GM12892 (cell line): Measurements from ENCODE around the gene SMIM24.

Experiments
- DNase-seq: peaks from one replicate; pipeline ENCODE4 v3.0.0; 2011; ENCODE audit not compliant: insufficient read length
- FAIRE-seq: peaks from 2 replicates; lab custom pipeline; 2011; peaks lifted over from hg19 to GRCh38; lab: Jason Lieb, UNC
- POLR2A ChIP-seq: IDR thresholded peaks from 2 replicates; pipeline ENCODE4 v1.6.1; 2011; ENCODE audit warnings: low read depth, low read length, control low read depth
- POLR2AphosphoS5 ChIP-seq: IDR thresholded peaks from 2 replicates; pipeline ENCODE4 v1.6.1; 2011; ENCODE audit warnings: low read depth, low read length, control low read depth
- TAF1 ChIP-seq: IDR thresholded peaks from 2 replicates; pipeline ENCODE4 v1.6.1; 2011; ENCODE audit warnings: low read depth, mild to moderate bottlenecking, control low read depth, low read length, borderline replicate concordance

SMIM24 gene

DNA sequence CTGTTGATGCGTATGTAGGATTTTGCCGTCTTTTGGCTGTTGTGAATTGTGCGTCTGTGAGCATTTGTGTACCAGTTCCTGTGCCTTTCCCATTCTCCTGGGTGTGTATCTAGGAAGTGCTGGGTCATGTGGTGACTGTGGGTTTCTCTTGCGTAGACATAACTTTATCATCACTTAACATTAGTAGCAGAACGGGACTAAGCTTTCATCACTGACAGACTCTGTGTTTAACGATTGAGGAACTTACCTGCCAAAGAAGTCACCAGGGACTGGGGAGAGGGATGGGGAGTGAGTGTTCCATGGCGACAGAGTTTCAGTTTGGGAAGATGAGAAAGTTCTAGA, 40.8 kb upstream of the SMIM24 start:
- no peak for FAIRE-seq
- TF ChIP-seq POLR2AphosphoS5, result no peak
- TF ChIP-seq POLR2A, result no peak
- TF ChIP-seq TAF1, result no peak
- DNase-seq, result no peak

GRCh38 chr19:3520166-3521103, 40.1 kb upstream of the SMIM24 start:
- TF ChIP-seq POLR2AphosphoS5 (no peak), TAF1 (no peak), POLR2A (no peak)
- no peak for DNase-seq
- no peak for FAIRE-seq

- DNase-seq (no peak), FAIRE-seq (no peak)
- TF ChIP-seq TAF1 (no peak), POLR2A (no peak), POLR2AphosphoS5 (no peak)
Observed at GRCh38 chr19:3519126-3519525, 38.8 kb upstream of the SMIM24 start.

DNA sequence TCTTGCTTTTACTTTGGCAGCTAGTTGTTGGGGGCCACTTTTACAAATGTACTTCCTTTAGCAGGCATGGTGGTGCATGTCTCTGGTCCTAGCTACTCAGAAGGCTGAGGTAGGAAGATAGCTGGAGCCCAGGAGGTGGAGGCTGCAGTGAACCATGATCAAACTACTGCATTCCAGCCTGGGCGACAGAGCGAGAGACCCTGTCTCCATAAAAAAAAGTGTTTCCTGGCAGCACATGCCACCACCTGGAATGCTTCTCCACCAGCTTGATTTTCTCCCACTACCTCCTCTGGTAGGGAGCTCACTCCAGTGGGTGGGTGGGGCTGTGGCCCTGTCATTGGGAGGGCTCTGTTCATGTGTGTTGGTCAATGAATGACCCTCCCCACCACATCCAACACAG, 38.3 kb upstream of the SMIM24 start:
- TF ChIP-seq POLR2AphosphoS5, result no peak
- no peak for TF ChIP-seq TAF1
- no peak for TF ChIP-seq POLR2A
- FAIRE-seq (no peak), DNase-seq (no peak)

DNA sequence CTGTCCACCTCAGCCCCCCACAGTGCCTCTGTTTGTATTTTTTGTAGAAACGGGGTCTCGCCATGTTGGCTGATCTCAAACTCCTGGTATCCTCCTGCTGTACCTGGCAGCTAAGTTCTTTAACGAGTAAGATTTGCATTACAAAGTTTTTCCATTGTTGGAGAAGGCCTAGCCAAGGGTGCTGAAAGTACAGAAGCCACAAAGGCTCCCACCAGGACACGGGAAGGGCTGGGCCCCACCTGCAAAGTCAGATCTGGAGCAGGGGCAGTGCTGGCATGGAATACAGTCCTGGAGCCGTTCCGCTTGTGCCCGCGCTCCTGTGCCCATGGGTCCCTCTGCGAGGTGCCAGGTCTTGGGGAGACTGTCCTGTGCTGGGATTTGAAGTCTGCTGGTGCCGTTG, 37.9 kb upstream of the SMIM24 start:
- DNase-seq, result no peak

GRCh38 chr19:3517638-3518037, 37.3 kb upstream of the SMIM24 start:
- TF ChIP-seq POLR2A, result no peak
- TF ChIP-seq TAF1, result no peak
- no peak for TF ChIP-seq POLR2AphosphoS5
- FAIRE-seq (no peak), DNase-seq (no peak)

More for the DNA sequence above, 37.9 kb upstream of the SMIM24 start:
- no peak for FAIRE-seq
- no peak for TF ChIP-seq POLR2A

- FAIRE-seq (no peak), DNase-seq (no peak)
- TF ChIP-seq POLR2AphosphoS5 (no peak), TAF1 (no peak), POLR2A (no peak)
Observed at GRCh38 chr19:3516675-3517207, 36.4 kb upstream of the SMIM24 start.

DNA sequence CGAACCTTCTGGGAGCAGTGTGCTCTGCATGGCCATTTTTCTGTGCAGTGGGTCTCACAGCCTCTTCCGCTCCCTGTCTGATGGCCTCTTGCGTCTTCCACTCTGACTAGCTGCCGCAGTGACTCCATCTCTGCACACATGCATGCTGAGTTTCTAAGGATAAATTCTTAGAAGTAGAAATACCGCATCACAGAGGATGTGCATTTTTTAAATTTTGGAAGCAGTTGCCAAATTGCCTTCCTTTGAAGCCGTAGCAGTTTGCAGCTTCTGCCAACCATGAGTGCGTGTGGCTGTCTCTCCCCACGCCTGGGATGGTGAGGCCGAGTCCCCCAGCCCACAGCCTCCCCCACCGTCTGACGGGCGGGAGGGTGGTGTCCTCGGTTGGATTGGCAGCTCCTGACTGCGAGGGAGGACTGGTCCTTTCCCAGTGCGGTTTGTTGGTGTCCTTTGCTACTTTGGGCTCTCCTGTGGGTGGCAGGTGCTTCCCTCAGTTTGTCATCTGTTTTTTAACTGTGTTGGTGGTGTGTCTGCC, 35.6 kb upstream of the SMIM24 start:
- FAIRE-seq, result no peak
- no peak for DNase-seq
- TF ChIP-seq TAF1 (no peak), POLR2A (no peak), POLR2AphosphoS5 (no peak)

DNA sequence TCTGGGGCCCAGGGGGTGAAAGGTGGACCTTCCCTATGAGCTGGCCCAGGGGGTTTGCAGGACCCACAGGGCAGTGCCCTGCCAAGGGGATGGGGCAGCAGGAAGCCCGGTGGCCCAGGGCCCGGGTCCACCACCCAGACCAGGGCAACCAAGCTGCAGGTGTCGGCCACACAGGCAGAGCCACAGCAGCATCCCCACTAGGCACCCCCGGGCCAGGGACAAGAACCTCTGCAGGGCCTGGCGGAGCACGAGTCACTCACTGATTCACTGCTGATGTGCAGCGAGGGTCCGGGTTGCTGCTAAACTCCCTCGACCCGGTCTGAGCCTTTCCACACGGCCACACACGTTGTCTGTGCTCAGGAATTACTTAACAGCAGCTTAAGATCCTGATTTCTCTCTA, 34.6 kb upstream of the SMIM24 start:
- TF ChIP-seq POLR2AphosphoS5, result no peak
- no peak for TF ChIP-seq POLR2A
- TF ChIP-seq TAF1, result no peak
- FAIRE-seq (no peak), DNase-seq (no peak)

DNA sequence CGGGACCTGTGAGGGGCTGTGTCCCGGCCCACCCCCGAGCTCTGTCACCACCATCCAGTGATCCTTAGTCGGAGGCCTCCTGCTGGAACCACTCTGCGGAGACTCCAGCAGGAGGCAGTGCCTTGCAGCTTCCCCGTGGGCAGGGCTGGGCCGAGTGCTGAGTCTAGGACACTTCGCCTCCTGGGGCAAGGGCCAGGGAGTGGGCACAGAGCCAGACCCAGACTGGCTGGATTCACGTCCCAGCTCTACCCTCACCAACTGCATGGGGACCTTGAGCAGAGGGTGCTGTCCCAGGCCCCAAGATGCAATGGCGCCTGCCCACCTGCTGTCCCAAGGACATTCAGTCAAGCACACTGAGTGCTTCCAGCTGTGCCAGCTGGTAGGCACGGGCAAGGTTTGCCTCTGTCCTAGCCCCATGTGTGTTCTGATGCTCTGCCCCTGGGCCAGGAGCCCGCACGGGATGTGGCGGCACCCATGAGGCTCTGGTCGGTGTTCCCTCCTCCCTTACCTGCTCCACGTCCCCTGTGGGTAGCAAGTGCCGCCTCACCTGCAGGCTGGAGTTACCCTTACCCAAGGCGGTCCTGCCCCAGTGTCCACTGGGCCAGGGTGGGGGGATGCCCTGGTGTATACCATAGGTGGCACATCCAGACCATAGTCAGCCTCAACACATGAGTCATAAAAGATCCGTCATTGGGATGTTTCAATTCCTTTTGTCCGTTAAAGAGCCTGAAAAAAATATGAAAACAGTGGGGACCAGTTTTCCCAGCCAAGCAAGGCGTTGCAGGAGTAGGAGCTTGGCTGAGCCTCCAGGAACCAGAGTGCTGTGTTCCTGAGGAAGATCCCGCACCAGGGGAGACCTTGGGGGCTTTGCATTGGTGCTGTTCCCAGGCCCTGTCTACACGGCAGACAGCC, 33.2 kb upstream of the SMIM24 start:
- TF ChIP-seq POLR2A (no peak), POLR2AphosphoS5 (no peak), TAF1 (no peak)
- FAIRE-seq (no peak), DNase-seq (no peak)

- DNase-seq (no peak), FAIRE-seq (no peak)
- no peak for TF ChIP-seq POLR2A
- no peak for TF ChIP-seq POLR2AphosphoS5
- no peak for TF ChIP-seq TAF1
Observed at GRCh38 chr19:3512562-3513228, 32.4 kb upstream of the SMIM24 start.
